A673 (cell line): ENCODE measurements around the gene FXR2.

Experiments used
- CTCF ChIP-seq: fragments of 300-800, 200-600 bp; sonication (generic); conservative IDR thresholded peaks from 2 replicates; pipeline ENCODE4 v1.5.1; 2017; ENCODE audit warnings: low read depth, mild to moderate bottlenecking, antibody characterized with exemption, low read length, moderate library complexity, mixed read lengths
- EZH2 ChIP-seq: fragments of 200-600 bp; sonication (generic); IDR thresholded peaks from 2 replicates; pipeline ENCODE4 v1.6.1; 2017; ENCODE audit warnings: borderline replicate concordance, low read depth, mild to moderate bottlenecking, mixed read lengths, antibody characterized with exemption, low read length; ENCODE audit not compliant: poor library complexity, severe bottlenecking

GRCh38 chr17:7548585-7549400 lies 65.9 kb downstream of the FXR2 start, which contains the start of gene TNFSF12:
- TF ChIP-seq EZH2 (no peak), CTCF (no peak)
